OCI-LY7 (cell line): Measurements from ENCODE around the gene OSBPL1A.

Source experiments
- EZH2phosphoT487 ChIP-seq: fragments of 200-600 bp; sonication (generic); IDR thresholded peaks from 2 replicates; pipeline ENCODE4 v1.6.1; 2018; ENCODE audit warnings: low read depth, borderline replicate concordance, mild to moderate bottlenecking, mixed run types, antibody characterized with exemption, low read length, moderate library complexity, mixed read lengths
- TF ChIP-seq, protein P1 (sequence below): fragments of 200-600 bp; sonication (generic); conservative IDR thresholded peaks from 2 replicates; pipeline ENCODE4 v1.5.1; 2014; ENCODE audit warnings: mild to moderate bottlenecking, antibody characterized with exemption, low read length, moderate library complexity, mixed read lengths

DNA sequence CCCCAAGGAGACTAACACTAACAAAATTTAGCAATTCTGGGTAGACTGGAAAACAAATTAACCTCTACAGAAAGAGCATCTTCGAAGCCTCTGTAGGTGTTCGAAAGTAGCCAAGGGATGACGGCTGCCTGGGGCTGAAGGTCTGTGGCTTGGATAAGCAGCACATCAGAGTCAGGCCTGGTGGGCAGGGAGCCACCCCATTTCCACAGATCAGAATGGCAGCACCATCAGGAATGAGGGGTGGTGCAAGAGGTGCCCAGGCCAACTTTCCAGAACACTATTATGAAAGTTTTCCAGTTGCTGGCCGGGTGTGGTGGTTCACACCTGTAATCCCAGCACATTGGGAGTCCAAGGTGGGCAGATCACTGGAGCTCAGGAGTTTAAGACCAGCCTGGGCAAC is 200.9 kb downstream of the OSBPL1A start:
- TF ChIP-seq, protein P1, sequence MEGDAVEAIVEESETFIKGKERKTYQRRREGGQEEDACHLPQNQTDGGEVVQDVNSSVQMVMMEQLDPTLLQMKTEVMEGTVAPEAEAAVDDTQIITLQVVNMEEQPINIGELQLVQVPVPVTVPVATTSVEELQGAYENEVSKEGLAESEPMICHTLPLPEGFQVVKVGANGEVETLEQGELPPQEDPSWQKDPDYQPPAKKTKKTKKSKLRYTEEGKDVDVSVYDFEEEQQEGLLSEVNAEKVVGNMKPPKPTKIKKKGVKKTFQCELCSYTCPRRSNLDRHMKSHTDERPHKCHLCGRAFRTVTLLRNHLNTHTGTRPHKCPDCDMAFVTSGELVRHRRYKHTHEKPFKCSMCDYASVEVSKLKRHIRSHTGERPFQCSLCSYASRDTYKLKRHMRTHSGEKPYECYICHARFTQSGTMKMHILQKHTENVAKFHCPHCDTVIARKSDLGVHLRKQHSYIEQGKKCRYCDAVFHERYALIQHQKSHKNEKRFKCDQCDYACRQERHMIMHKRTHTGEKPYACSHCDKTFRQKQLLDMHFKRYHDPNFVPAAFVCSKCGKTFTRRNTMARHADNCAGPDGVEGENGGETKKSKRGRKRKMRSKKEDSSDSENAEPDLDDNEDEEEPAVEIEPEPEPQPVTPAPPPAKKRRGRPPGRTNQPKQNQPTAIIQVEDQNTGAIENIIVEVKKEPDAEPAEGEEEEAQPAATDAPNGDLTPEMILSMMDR: no peak
- no peak for TF ChIP-seq EZH2phosphoT487
